A172 (cell line): Measurements from ENCODE around the gene PUS7L. TPM values are rescaled to one million over a fixed set of nuclear protein-coding genes. Genes with fewer than 3 reads are reported as not detected.

Experiments
- DNase-seq: peaks from one replicate; pipeline ENCODE4 v3.0.0-alpha.2; 2015; ENCODE audit warnings: low spot score
- total RNA-seq: library from RNA; depleted of rRNA; stranded (reverse); fragments of >200 nt; shearing (Covaris generic); gene quantifications from 2 replicates; pipeline ENCODE4 v1.2.3, GENCODE V29; 2014; rRNA removed

The PUS7L gene, protein sequence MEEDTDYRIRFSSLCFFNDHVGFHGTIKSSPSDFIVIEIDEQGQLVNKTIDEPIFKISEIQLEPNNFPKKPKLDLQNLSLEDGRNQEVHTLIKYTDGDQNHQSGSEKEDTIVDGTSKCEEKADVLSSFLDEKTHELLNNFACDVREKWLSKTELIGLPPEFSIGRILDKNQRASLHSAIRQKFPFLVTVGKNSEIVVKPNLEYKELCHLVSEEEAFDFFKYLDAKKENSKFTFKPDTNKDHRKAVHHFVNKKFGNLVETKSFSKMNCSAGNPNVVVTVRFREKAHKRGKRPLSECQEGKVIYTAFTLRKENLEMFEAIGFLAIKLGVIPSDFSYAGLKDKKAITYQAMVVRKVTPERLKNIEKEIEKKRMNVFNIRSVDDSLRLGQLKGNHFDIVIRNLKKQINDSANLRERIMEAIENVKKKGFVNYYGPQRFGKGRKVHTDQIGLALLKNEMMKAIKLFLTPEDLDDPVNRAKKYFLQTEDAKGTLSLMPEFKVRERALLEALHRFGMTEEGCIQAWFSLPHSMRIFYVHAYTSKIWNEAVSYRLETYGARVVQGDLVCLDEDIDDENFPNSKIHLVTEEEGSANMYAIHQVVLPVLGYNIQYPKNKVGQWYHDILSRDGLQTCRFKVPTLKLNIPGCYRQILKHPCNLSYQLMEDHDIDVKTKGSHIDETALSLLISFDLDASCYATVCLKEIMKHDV
- 17.2 and 24.7 TPM in 2 replicates for total RNA-seq

DNA sequence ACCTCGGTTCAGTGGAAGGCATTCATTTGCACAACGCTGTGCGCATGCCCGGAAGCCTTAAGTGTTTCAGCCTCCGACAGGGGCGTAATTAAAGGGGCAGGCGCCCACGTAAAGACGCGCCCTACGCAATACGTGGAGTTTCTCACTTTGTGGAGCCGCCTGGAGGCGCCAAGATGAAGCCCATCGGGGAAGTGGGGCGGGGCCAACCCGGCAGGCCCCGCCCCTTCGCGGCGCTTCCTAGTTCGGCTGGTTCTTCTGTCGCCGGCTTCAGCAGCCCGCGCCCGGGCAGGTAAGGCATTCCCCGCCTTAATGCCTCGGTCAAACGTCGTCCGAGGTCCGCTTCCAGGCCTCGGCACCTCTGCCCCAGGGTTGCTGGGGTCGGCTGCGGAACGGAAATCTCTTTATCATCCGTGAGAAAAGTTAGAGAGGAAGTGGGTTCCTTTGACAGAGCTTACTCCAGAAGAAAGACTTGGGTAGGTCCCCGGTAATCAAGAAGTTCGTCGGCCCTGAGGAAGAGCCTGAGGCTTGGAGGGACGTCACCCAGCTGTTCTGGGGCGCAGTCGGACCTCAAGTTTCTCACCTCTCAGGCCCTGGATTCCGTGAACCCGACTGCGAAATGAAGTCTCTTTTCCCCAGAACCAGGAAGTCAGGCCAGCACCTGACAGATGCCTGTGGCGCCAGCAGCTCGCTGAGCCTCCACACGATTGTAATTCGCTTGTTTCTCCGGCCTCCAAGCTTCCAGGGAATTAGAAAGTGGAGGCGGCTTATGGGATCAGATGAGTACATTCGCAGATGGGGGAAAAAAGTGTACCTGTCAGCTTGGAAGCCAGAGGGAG, at the start of gene PUS7L, which contains the start of gene IRAK4:
PUS7L (minus strand) TSS at position 63 of the 836 bp plus-strand sequence. CDS start 3,545 bp downstream, outside the sequence.
IRAK4 (plus strand) TSS at position 224 of the 836 bp plus-strand sequence. CDS start 9,161 bp downstream, outside the sequence.
- DNase-seq, result peak; percentile 93

DNA sequence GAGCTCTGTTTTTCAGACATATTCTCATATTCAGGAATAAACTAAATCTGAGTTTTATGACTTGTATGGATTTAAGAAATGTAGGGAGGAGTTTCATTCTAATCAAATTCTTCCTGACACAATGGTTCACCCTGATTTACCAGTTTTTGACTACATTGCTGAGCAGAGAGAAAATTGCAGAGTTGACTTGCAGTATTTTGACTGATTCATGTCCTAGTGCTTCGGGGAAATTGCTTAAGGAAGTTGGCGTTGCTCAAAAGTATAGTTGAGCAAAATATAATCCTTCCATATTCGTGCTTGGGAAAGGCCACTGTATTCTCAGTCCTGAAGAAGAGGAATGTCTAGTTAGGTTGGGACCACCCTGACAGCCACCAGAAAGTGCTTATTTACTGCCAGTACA, 48.8 kb upstream of the PUS7L start:
- no peak for DNase-seq

GRCh38 chr12:43806737-43807072, 48.1 kb upstream of the PUS7L start:
- DNase-seq, result peak; percentile 8

DNA sequence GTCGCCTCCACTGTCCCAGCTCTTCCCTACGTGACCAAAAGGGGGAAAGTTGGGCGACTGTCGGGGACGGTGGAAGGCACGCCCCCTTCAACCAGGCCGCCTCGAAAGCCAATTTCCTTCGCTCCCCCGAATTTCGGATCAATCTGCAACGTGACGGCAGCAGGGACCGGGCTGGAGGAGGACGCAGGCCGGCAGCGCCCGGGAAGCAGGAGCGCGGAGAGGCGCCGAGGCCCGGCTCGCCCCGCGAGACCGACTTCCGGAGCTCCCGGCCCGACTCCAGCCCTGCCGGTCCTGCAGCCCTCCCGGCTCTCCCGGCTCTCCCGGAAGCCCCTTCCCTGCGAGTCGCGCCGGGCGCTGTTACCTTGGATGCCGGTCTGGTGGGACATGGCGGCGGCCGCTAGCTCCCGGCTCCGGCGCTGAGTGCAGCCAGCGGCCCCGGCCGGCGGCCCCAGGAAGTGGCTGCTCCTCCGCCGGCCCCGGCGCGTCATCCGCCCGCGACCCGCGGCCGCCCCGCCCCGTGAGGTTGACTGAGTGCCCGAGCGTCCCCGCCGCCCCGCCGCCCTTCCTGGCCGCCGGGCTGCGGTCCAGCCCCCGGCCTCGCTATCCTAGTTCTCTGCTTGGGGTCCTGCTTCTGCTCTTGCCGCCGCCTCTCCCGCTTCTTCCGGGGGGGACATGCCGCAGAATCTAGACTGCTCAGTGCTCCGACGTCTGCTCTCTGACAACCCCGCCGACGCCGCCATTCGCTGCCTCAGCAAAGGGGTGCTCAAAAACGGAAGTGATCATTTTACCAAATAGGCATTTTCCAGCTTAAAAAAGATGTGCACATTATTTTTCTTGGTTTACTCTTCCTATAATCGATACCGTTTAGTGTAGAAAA, 47.5 kb upstream of the PUS7L start, which contains the start of gene TWF1:
TWF1 (minus strand) TSS at position 458 of the 877 bp plus-strand sequence; CDS start at position 386, 72 bp downstream.
- DNase-seq, result peak; percentile 49

DNA sequence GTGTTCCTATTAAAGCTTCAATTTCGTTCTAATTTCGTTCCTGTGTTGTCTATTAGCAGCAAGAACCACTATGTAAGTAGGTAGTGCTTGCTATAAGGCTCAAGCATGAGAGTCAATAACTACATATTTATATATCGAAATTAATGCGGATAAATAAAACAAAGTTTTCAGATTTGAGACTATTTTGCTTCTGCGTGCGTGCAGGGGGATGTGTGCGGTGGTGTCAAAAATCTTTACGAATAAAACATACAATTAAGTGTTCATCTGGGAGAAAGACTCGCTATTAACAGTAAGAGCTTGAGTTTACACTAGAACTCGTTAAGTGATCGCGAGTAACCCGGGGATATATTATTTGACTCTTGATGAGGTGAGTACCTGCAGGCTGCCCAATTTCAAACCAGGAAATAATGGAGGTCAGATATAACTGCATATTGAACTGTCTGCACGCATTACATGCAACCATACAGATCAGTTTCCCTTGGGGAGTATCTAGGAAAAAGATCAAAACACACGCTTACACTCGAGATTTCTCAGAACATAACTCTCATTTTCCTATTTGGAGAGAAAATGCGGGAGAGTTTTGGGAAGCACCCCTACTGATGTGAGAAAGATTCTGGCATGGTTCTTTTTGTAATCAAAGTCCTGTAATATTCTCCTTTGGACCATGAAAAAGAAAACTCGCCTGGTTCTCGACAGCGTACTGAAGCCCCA, 46.7 kb upstream of the PUS7L start:
- DNase-seq, result peak; percentile 3

DNA sequence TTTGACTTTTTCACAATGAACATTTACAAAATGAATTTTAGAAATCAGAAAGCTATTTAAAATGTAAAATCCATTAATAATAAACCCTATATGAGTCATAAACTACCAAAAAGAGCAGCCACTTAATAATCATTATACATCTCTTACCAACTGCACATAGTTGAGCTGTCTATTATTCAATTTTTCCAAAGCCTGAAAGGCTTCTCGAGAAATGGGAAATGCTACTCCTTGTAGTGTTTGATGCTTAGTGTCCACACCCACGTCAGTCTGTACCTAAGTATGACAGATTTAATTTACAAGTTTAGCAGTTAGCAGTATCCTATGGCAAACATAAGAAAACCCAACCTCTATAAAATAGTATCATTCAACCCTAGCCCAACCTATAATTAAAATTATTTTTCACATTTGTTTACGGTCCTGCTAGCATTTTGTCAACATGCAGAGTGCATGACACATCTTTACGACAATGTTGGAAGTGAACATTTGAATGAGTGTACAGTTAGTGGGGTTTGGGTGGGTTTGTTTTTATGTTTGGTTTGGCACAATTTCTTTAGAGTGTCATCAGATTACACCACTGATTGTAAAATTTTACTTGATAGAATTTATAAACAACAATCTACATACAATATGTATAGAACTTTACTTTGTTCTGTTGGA, 39.1 kb upstream of the PUS7L start:
- no peak for DNase-seq

GRCh38 chr12:43795716-43796280, 37.2 kb upstream of the PUS7L start:
- DNase-seq, result no peak

GRCh38 chr12:43789941-43790340, 31.4 kb upstream of the PUS7L start:
- DNase-seq, result no peak

- DNase-seq, result no peak
These were observed 28.5 kb upstream of the PUS7L start for GRCh38 chr12:43786899-43787693.

- DNase-seq, result peak; percentile 10
These were observed 17.9 kb upstream of the PUS7L start for GRCh38 chr12:43776498-43776897.

DNA sequence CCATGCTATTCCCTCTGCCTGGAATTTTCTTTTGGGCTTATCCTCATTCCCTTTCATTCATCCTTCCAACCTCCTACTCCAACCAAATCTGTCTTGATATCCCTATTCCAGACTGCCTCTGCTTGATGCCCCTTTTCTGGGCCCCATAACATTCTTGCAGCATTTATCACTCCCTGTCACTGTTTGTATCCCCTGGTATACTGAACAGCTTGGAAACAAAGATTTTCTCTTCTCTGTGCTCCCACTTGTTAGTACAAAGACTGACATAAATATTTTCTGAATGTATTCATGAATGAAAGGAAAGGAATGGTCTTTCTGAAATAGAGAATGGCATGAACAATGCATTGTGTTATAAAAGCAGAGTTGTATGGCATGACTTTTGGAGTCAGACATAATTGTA, 7.7 kb upstream of the PUS7L start:
- DNase-seq, result no peak

- no peak for DNase-seq
These were observed 5.9 kb upstream of the PUS7L start for GRCh38 chr12:43764528-43764927.

DNA sequence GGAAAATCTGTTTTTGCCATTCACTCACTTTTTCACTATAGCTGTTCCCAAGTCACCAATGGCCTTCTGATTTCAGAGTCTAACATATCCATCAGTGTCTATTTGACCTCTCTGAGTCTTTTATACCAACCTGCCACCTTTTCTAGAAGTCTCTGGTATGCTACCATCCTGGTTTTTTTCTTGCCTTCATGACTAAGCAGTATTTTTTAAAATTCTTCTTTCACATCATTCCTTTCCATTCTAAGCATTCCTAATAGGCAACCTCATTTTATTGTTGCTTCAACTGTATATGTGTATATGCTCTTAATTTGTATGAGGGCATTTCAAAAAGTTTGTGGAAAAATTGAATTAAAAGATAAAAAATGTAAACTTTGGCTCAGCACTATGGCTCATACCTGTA, 5.2 kb upstream of the PUS7L start:
- no peak for DNase-seq

- no peak for DNase-seq
These were observed 4.0 kb upstream of the PUS7L start for GRCh38 chr12:43762596-43762995.

GRCh38 chr12:43761500-43761899, 2.9 kb upstream of the PUS7L start:
- DNase-seq, result no peak

- DNase-seq, result no peak
These were observed 1.8 kb upstream of the PUS7L start for GRCh38 chr12:43760396-43760795.

GRCh38 chr12:43758247-43758727, 303 bp downstream of the PUS7L start:
- peak; percentile 25 for DNase-seq

DNA sequence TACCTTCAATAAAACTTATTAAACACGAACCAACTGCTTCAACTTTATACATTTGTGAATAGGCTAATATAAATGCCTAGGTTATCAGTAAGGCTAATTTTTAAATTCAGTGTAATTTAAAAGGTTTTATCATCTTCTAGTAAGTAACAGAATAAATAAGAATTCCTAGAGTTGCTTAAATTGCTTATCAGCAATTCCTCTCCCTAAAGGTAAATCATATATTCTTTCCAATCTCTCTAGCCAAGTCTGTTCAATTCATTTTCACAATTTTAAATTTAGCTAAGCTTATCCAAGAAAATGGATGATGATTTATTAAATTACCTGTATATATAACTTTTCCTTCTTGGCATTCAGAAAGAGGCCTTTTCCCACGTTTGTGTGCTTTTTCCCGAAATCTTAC, 4.6 kb downstream of the PUS7L start:
- DNase-seq, result no peak
